ENCODE results near the gene UCP3.
A peak's percentile ranks its signal among the peaks of the same experiment; 100 is the strongest.
"Not testable (repeated sequence)": the region's sequence is repeated elsewhere in the genome, so short reads cannot be mapped to it uniquely, and the experiment has no call there.

The UCP3 gene

DNA sequence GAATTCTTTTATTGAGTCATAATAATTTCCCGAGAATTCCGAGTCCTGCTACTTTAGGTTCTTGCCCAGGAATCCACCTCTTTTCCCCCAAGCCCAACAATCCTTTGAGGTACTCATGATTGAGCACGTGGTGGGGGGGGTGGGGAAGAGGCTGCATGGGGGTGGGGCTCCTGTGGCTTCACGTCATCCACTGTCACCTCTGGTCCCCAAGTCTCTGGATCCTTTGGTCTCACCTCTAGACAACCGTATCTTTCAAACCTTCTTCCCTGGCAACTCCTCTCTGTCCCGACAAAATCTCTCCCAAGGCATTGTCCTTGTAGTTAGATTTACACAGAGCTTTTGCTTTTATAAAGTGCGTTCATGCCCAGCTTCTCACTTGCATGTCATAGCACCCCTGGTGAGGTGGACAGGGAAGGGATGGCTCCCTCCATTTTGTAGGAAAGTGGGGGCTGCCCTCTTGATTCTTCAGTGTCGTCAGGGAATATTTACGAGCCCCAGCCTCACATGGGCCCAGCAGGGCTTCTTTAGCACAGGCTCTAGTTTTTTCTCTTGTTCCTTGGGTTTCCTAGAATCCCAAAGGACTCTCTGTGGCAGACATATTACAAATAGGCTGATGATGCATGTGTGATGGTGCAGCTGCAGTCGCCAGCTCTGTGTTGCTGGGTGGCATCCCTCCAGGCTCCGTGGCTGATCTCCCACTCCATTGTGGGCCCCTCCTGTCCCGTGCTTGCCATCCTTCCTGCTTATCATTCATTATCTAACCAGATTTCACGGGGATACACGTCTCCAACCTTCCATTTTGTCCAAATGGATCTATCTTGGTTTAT lies 8.4 kb downstream of the UCP3 start:
- no peak for DNase-seq

GRCh38 chr11:73999581-74000306 lies 9.1 kb downstream of the UCP3 start:
- DNase-seq = no peak

DNA sequence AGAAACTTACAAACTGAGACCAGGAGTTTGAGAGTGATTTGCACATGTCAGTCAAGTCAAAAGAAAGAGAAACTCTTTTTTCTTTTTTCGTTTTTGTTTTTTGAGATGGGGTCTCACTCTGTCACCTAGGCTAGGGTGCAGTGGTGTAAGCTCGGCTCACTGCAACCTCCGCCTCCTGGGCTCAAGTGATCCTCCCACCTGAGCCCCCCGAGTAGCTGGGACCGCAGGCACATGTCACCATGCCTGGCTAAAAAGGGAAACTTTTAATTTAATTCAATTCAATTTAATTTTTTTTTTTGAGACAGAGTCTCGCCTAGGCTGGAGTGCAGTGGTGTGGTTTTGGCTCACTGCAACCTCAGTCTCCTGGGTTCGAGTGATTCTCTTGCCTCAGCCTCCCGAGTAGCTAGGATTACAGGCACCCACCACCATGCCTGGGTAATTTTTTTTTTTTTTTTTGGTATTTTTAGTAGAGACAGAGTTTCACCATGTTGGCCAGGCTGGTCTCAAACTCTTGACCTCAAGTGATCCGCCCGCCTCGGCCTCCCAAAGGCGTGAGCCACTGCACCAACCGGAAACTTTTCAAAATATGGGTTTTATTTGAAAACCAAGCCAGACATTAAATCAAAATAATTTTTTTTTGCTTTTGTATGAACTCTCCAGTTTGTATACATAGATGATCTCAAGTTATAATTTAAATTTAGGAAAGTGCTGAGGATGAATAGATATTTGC lies 9.9 kb downstream of the UCP3 start:
- no peak for DNase-seq

- DNase-seq = no peak
These were observed 11.6 kb downstream of the UCP3 start for GRCh38 chr11:73997120-73997770.

- DNase-seq = no peak
These were observed 12.6 kb downstream of the UCP3 start for GRCh38 chr11:73996161-73996747.

DNA sequence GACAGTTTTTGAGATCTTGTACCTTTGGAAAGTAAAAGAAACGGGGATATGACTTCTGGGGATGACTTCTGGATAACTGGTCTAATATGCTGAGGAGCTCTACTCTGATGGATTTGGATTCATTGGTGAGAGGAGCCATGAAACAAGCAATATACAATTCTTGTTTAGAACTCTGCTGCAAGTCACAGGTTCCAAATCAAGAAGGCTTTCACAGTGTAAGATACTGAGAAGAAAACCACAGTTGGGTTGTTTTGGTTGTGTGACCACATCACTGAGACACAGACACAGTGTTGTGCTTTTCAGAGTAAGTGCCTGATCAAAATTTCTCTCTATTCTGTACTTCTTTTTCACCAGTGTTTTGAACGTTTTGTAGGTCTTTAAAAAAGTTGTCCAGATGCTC lies 13.2 kb downstream of the UCP3 start:
- DNase-seq = no peak

DNA sequence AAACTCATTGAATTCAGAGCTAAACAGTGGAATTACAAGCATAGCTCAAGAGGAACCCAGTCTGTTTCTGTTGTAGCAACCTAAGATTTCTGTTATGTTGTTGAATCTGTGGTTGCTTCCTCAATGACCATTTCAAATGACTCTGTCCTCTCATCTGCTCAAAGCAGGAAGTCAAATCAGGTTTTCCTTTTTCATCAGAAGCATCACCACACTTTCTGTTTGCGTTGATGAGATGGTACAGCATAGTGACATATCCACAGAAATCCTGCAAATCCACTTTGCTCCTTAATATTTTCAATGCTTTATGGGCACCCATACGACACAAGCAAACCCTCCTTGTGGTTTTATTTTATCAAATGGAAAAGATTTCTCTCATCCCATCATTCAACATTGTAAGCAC lies 13.6 kb downstream of the UCP3 start:
- DNase-seq = no peak

- DNase-seq = no peak
These were observed 17.3 kb downstream of the UCP3 start for GRCh38 chr11:73991471-73992006.

DNA sequence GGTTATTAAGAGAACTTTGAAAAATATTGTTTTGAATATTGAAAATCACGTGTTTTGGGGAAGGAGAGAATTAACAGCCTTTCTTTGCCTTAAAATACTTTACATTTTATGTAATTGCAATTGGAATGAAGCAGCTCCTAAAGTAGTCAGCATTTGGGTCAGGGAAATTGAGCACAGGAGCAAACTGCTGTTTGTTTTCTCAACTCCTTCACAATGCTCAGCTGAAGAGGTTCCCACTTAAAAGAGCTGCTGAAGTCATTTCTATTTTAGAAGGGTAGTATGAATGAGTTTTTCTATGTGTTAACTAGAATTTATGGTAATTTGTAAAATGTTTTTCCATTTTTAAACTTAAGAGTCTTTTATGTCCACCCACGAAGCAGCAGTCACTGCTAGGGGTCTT lies 18.2 kb downstream of the UCP3 start:
- no peak for DNase-seq

- DNase-seq = no peak
These were observed 19.7 kb downstream of the UCP3 start for GRCh38 chr11:73989156-73989555.

GRCh38 chr11:73988227-73988626 lies 20.7 kb downstream of the UCP3 start:
- no peak for DNase-seq

GRCh38 chr11:73985661-73986060 lies 23.2 kb downstream of the UCP3 start:
- DNase-seq = not testable (repeated sequence)

DNA sequence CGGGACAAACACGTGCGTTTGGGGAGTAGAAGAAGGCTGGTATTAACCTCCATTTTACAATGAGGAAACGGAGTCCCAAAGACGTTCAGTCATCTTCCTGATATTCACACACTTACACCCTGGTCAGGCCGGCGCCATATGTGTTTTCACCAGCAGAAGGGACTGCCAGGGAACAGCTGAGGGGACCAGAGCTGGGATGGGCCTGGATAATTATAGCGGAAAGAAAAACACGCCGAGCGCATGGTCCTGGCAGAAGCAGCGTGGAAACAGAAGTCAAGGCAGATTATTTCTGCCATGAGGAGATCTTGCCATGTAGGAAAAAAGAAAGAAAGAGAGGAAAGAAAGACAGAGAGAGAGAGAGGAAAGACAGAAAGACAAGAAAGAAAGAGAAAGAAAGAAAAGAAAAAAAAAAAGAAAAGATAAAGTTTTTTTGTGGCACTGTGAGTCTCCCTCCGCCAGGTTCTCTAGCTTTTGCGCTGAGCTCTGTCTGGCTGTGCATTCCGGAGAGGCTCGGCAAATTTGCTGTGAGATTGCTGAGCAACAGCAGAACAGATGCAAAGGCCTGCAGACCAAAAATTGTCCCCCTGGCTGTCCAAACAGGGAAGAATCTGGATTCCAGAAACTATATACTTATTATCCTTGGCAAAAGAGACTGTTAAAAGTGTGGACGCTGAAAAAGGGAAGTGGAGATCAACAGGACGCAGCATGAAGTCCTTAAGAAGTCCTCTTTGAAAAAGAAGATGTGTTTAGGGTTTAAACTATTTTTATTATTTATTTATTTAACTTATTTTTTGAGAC lies 24.9 kb downstream of the UCP3 start:
- no peak for DNase-seq

GRCh38 chr11:73982990-73983740 lies 25.7 kb downstream of the UCP3 start:
- peak; percentile 79 for DNase-seq

DNA sequence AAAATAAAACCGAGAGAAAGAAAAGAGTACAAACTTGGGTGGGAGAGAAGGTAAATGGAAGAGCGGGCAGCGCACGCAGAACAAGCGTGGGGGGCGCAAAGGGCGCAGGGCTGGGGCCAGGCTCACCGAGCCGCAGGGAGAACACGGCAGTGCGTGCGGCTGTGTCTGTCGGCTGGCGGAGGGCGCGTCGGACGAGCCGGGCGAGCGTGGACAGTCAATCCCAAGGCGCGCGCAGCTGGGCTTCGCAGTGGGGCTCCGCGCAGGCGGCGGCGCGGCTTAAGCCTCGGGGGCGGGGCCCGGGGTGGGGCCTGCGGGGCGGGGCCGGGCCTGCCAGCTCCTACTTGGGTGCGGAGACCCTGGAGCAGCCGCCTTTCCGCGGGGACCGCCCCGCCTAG lies 26.3 kb downstream of the UCP3 start, which contains the start of gene UCP2:
Gene UCP2 (minus strand): TSS at position 249 of the 395 bp plus-strand sequence. CDS start 4,465 bp downstream, outside the sequence.
- peak; percentile 61 for DNase-seq

- no peak for DNase-seq
These were observed 27.7 kb downstream of the UCP3 start for GRCh38 chr11:73981051-73981805.

- DNase-seq = no peak
These were observed 28.6 kb downstream of the UCP3 start for GRCh38 chr11:73980001-73980961.

- no peak for DNase-seq
These were observed 30.3 kb downstream of the UCP3 start for GRCh38 chr11:73978576-73979086.
